Dedifferentiated amniotic fluid mesenchymal stem cell (primary cell): ENCODE data around the gene B4GALT2.

Source experiments
- DNase-seq: peaks from one replicate; pipeline ENCODE4 v3.0.0-alpha.2; 2016; ENCODE audit errors: extremely low spot score

The B4GALT2 gene

DNA sequence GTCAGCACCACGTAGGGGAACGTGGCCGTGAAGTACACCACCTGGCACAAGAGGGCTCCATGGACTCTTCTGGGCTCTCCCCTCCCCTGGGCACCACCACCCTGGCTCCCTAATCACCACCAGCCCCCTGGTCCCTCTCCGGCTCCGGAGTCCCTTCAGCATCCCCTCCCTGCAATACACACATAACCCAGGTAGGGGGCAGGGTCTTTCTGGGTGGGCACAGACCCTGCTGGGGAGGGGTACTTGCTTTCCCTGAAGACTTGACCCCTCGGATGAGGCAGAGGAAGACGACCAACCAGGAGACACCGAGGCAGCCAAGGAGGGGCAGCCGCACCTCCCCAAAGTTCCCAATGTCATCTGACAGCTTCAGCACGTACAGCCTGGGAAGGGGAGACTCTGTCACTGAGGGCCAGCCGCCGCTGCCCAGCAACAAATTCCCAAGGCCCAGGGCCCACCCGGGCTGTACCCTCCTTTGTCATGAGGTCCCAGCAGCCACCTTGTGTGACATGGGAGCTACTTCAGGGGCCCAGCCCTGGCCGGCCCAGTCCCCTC is 23.7 kb downstream of the B4GALT2 start:
- no peak for DNase-seq

- DNase-seq: no peak
These were observed 29.2 kb downstream of the B4GALT2 start for GRCh38 chr1:44008259-44008658.

- DNase-seq: no peak
These were observed 32.0 kb downstream of the B4GALT2 start for GRCh38 chr1:44010935-44011471.

DNA sequence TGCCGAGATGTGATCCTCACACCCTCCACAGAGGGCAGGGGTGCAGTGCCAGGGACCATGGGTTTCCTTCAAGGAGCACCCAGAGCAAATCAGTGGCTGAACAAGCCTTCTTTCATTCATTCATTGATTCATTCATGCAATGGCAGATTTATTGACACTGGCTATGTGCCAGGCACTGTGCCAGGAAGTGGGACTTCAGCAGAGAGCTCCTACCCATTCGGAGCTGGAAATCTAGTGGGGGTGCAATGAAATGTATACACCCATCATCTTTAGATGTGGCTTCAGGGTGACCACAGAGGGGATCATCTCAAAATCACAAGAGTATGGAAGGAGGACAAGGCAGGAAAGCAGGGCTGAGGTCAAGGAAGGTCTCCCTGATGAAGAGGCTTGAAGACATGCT is 33.4 kb downstream of the B4GALT2 start:
- no peak for DNase-seq

DNA sequence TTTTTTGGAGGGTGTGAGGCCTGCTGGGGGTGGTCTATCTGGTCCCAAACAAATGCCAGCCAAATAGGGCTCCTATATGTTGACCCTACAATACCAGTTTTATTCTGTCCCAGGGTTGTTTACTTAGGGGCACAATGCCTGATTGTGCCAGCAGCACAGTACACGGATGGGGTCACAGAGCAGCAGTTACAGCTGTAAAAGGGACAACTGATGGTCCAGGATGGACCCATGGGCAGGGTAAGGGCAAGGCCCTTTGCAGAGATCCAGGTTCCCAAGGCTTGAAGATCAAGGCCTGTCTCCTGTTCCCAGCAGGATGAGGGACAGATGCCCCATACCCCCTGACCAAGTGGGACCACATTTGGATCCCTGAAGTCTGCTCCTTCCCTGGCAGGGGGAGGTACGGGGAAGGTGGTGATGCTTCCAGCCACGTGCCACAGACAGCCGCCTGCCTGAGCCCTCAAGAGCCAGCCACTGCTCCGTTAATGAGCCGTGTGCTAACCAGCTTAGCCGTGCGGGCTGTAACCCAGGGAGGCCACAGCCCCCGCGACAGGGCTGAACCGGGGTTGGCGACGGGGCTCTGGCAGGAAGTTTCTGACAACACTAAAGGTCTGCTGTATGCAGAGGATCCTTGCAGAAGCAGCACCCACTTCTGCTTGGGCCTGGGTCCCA is 34.1 kb downstream of the B4GALT2 start:
- DNase-seq: no peak

GRCh38 chr1:44013949-44014348 is 34.9 kb downstream of the B4GALT2 start:
- DNase-seq: no peak

GRCh38 chr1:44014365-44015104 is 35.5 kb downstream of the B4GALT2 start:
- no peak for DNase-seq

DNA sequence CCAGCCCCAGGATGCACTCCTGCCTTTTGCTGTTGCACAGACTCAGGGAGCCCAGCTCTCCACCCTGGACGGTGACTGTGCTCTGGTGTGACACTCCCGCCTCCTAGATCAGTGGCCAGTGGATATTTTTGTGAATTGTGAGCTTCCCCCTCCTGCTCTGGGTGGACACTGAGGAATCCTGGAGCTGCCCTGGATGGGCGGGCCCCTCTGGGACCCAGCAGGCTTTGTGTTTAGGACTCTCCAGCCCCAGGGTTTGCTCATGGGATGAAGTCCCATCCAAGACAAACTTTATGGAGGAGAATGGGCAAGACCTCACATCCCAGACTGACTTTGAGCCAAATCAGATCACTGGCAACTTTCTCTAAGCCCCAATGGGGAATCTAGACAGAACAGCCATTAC is 36.2 kb downstream of the B4GALT2 start:
- no peak for DNase-seq

- DNase-seq: no peak
These were observed 37.3 kb downstream of the B4GALT2 start for GRCh38 chr1:44016041-44016889.

DNA sequence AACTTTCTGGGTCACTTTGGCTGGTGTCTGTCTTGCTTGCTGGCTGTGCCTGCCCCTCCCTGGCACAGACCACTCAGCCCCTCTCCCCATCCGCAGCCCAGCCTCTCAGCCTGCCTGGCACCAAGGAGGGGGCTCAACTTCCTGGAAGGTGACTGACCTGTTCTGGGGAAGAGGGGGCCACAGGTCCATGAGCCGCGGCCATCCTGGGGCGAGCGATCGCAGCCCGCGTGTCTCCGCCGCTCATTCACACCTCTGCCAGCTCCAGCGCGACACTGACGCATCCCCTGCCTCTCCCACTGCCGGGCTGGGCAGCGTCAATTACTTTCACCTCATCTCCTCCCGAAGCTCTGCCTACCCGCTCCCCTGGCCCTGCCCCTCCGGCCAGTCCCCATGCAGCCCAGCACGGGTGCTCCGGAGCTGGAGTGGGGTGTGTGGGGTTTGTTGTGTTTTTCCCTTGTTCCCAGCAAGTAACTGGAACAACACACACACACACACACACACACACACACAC is 37.9 kb downstream of the B4GALT2 start:
- DNase-seq: no peak

- no peak for DNase-seq
These were observed 40.5 kb downstream of the B4GALT2 start for GRCh38 chr1:44019466-44019948.

DNA sequence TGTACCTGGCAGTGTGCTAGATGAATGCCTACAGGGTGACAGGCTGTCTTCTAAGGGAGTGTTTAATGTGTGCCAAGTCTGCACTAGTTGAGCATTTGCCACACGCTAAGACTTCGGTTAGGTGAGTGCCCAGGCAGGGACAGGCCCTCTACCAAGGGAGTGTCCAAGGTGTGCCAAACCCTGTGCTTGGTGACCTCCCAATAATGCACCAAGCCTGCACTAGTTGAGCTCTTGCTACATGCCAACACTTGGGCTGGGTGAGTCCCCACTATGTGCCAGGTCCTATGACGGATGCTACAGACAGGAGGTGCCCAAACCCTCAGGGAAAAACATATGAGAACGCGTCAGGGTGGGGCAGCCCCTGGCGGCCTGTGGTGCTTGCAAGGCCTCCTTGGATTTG is 41.5 kb downstream of the B4GALT2 start:
- DNase-seq: no peak

GRCh38 chr1:44021156-44021555 is 42.1 kb downstream of the B4GALT2 start:
- DNase-seq: no peak

- DNase-seq: no peak
These were observed 42.7 kb downstream of the B4GALT2 start for GRCh38 chr1:44021581-44022321.

DNA sequence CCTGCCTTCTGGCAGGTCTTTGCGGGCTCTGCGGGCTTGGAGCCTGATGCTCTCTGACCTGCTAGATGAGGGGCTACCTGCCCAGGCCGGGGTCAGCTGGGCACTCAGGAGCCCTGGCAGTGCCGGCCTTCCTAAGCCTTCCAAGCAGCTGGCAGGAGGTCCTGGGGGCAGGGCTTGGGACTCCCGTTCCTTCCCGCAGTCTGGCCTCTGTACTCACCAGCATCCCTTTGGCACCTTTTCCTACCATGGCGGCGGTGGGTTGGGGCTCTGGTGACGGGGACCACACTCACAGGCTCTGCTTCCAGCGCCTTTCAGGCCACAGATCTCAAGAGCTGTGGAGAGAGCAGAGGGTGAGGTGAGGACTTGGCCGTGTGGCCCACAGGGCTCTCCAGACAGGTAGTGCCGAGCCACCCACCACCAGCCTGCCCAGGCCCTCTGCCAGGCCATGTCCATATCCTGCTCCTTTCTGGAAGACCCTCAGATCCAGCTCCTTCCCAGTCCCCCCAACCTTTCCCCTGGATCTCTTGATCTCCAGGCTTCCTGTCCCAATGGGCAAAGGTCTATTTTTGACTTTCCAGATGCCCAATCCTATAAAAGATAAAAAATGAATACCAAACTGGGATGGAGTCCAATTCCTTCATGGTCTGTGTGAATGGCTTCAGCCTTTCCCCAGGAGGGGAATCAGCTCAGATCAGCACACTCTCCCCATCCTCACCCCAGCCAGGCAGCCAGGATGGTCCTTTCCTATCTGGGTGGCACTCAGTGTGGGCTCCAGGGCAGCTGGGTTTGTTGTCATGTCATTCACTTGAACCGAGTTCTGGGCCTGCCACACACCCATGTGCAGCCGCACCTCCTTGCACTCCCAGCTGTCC is 45.3 kb downstream of the B4GALT2 start:
- no peak for DNase-seq

- no peak for DNase-seq
These were observed 46.0 kb downstream of the B4GALT2 start for GRCh38 chr1:44024903-44025525.

GRCh38 chr1:44025816-44026215 is 46.8 kb downstream of the B4GALT2 start:
- DNase-seq: no peak

DNA sequence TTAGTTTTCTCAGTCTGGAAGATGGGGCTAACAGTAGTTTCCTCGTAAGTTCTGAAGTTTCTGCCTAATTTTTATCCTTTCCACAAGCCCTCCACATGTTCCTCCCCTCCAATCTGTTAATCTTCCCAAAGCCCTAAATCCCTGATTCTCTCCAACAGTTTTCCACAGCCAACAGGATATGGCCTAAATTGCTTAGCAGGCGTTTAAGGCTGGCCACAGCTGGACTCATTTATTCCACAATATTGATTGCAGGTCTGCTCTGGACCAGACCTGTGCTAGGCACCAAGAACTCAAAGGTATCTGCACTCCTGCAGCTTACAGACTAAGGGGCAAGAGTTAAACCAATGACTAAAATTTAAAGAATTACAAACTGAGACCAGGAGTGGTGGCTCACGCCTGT is 48.3 kb downstream of the B4GALT2 start:
- DNase-seq: no peak

DNA sequence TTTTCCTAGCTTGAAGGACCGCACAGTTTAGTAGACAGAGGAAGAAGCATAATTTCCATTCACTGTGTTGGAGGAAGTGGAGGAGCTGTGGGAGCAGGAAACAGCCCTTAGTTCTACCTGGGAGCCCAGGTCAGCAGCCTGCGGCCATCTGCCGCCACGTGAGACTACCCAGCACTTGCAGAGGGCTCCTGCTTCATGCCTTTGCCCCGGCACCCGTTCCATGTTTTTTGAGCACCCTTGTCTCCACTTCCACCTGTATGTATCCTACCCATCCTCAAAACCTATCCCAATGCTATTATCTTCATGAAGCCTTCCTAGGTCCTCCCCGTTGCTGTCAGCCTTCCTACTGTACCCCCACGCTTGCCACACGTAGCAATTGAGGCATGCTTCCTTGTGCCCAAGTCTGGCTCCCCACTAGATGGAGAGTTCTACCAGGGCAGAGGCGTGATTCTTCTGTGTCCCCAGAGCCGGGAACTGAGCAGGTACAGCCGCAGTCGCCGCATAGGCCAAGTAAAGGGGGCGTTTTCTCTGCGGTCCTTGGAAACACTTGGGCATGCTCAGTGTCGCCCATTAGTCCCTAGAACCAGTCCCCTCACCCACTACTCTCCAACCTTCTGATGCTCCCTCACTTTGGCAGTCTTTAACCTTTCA is 50.4 kb downstream of the B4GALT2 start:
- DNase-seq: no peak
